Kidney (tissue), 19 donors: ENCODE measurements around the gene NPIPA7. TPM values are rescaled to one million over a fixed set of nuclear protein-coding genes. Genes with fewer than 3 reads are reported as not detected.
A peak's percentile ranks its signal among the peaks of the same experiment; 100 is the strongest.
"Not testable (repeated sequence)": the region's sequence is repeated elsewhere in the genome, so short reads cannot be mapped to it uniquely, and the experiment has no call there.

Experiments
- DNase-seq, 5 donors: peaks; one replicate each; pipeline ENCODE4 v3.0.0-alpha.2; 2013 to 2020
- FAIRE-seq: peaks from 2 replicates; lab custom pipeline; 2012; peaks lifted over from hg19 to GRCh38; lab: Jason Lieb, UNC
- H3K27ac ChIP-seq, 2 donors: one replicate each; pipeline ENCODE4 v1.7.0; 2013; ENCODE audit warnings: low read depth in 2 of 2, low read length in 2 of 2, inconsistent platforms in 1 of 2
- H3K27me3 ChIP-seq: one replicate; pipeline ENCODE4 v1.7.1; 2013; ENCODE audit warnings: low read length, inconsistent platforms; ENCODE audit not compliant: control insufficient read depth, insufficient read depth
- H3K36me3 ChIP-seq, 3 donors: one replicate each; pipeline versions ENCODE4 v1.7.0 to v1.7.1; 2013; ENCODE audit warnings: low read length in 3 of 3, control low read depth in 1 of 3, inconsistent platforms in 1 of 3; ENCODE audit not compliant: insufficient read depth in 3 of 3, control insufficient read depth in 2 of 3
- H3K4me1 ChIP-seq, 3 donors: one replicate each; pipeline versions ENCODE4 v1.7.0 to v1.7.1; 2013; ENCODE audit warnings: low read length in 3 of 3, inconsistent platforms in 1 of 3, low read depth in 1 of 3; ENCODE audit not compliant: control insufficient read depth in 2 of 3, insufficient read depth in 2 of 3
- H3K4me3 ChIP-seq, 3 donors: one replicate each; pipeline versions ENCODE4 v1.7.0 to v1.8.1; 2013; ENCODE audit warnings: low read length in 3 of 3, control low read depth in 1 of 3, inconsistent platforms in 1 of 3
- H3K9ac ChIP-seq, 3 donors: one replicate each; pipeline versions ENCODE4 v1.7.0 to v1.7.1; 2013; ENCODE audit warnings: low read length in 3 of 3, control low read depth in 1 of 3, inconsistent platforms in 1 of 3
- H3K9me3 ChIP-seq, 3 donors: one replicate each; pipeline versions ENCODE4 v1.7.0 to v1.7.1; 2013; ENCODE audit warnings: low read length in 3 of 3, control low read depth in 1 of 3, inconsistent platforms in 1 of 3; ENCODE audit not compliant: control insufficient read depth in 2 of 3, insufficient read depth in 1 of 3
- intact Hi-C: fragments of 100-400 bp; cut with DNase I; formaldehyde crosslinking; loops from one replicate; pipeline ENCODE4 v1.11.1; 2022
- long read RNA-seq, 10 donors: library from polyadenylated mRNA in 1 of 10; unstranded in 1 of 10; transcript quantifications; one replicate each; pipeline ENCODE4 v2.0.0 and lab custom pipeline, GENCODE V29; 2021 to 2026
- polyA plus RNA-seq: library from polyadenylated mRNA; stranded (reverse); fragments of 350-450 nt; fragmentation: Illumina TruSeq; extraction: RNeasy Lipid Tissue Mini Kit (QIAGEN cat#74804); gene quantifications from one replicate; pipeline ENCODE4 v1.2.3, GENCODE V29; 2014; ENCODE audit warnings: low read depth, low replicate concordance; ENCODE audit not compliant: insufficient read depth
- total RNA-seq: library from RNA; stranded (reverse); fragmentation: NEBNext Ultra II Directional; extraction: Animal tissue kit (Norgen Biotek cat#: 25700); gene quantifications from one replicate; pipeline ENCODE4 v1.2.1, GENCODE V29; 2021
- donor health status: control.
- donor health status: control.
- donor health status: DM: yes; HTN: yes; CAD: no.
- donor health status: Normal renal cell carcinoma (clear cell type).

Gene NPIPA7
- total RNA-seq = 9.0 TPM
- 7.2 TPM for polyA plus RNA-seq
- long read RNA-seq, donor 1 = 0 reads
- long read RNA-seq, donor 2 = 0 reads
- long read RNA-seq, donor 3 = 0 reads
- long read RNA-seq, donor 4, partial matches to known transcripts = 0 of 1 reads
- long read RNA-seq, donor 4, other reads (novel, unspliced or antisense) = 0 of 1 reads
- long read RNA-seq, donor 5 = 0 reads
- long read RNA-seq, donor 6 = 0 reads
- long read RNA-seq, donor 7 = 0 reads
- long read RNA-seq, donor 8 = 0 reads
- long read RNA-seq, donor 9 = 0 reads
- long read RNA-seq, donor 10 = 0 reads

DNA sequence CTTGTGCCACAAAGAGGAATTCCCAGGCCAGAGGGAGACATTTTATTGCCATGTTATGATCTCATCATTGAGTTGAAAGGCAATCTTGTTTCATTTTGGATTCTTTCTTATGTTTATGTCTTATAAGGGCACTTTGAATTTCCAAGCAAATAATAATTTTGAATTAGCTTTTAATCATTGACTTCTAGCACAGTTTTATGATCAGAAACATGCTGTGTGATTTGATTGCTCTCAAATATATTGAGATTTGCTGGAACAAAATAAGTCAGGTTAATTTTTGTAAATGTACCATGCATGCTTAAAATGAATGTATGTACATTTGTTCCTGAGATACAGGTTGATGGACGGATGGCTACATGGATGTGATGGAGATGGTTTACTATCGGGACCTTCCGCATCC lies at the start of gene NPIPA7:
NPIPA7 (plus strand) TSS at position 301 of the 400 bp plus-strand sequence. CDS start 105 bp downstream, outside the sequence.
- intact Hi-C loops = not testable (repeated sequence)

DNA sequence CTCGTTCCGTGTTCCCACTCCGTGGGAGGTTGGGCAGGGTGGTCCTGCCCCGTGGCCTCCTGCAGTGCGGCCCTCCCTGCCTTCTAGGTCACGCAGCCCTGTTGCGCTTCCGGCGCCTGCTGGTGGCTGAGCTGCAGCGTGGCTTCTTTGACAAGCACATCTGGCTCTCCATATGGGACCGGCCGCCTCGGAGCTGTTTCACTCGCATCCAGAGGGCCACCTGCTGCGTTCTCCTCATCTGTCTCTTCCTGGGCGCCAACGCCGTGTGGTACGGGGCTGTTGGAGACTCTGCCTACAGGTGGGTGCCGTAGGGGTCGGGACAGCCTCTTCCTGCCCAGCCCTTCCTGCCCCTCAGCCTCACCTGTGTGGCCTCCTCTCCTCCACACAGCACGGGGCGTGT lies 47.5 kb upstream of the NPIPA7 start:
- H3K9ac ChIP-seq, H3K27ac ChIP-seq, FAIRE-seq, H3K36me3 ChIP-seq, intact Hi-C loops, H3K27me3 ChIP-seq, H3K9me3 ChIP-seq, H3K4me3 ChIP-seq, H3K4me1 ChIP-seq: not testable (repeated sequence)
- DNase-seq = peak in 1 of 5 donors; percentile 58

More for the DNA sequence above, at the start of gene NPIPA7:
- H3K27me3 ChIP-seq, H3K4me1 ChIP-seq, FAIRE-seq, H3K9ac ChIP-seq, H3K27ac ChIP-seq, DNase-seq, H3K4me3 ChIP-seq, H3K36me3 ChIP-seq, H3K9me3 ChIP-seq: not testable (repeated sequence)

DNA sequence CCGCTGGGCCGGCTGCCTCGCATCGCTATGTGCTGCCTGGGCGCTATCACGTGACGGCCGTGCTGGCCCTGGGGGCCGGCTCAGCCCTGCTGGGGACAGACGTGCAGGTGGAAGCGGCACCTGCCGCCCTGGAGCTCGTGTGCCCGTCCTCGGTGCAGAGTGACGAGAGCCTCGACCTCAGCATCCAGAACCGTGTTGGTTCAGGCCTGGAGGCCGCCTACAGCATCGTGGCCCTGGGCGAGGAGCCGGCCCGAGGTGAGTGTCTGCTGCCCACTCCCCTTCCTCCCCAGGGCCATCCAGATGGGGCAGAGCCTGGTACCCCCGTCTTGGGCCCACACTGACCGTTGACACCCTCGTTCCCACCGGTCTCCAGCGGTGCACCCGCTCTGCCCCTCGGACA lies 21.4 kb upstream of the NPIPA7 start:
- H3K27me3 ChIP-seq, H3K9me3 ChIP-seq, H3K4me3 ChIP-seq, DNase-seq, intact Hi-C loops, H3K4me1 ChIP-seq, H3K9ac ChIP-seq, H3K27ac ChIP-seq, FAIRE-seq, H3K36me3 ChIP-seq: not testable (repeated sequence)

GRCh38 chr16:16358539-16359240 lies 20.2 kb upstream of the NPIPA7 start:
- H3K27me3 ChIP-seq, H3K36me3 ChIP-seq, FAIRE-seq, intact Hi-C loops, H3K9me3 ChIP-seq, H3K4me1 ChIP-seq, H3K4me3 ChIP-seq, H3K9ac ChIP-seq, H3K27ac ChIP-seq: not testable (repeated sequence)
- DNase-seq = peak in 1 of 5 donors; percentile 9

- H3K27me3 ChIP-seq, H3K4me3 ChIP-seq, H3K27ac ChIP-seq, H3K36me3 ChIP-seq, intact Hi-C loops, DNase-seq, FAIRE-seq, H3K4me1 ChIP-seq, H3K9ac ChIP-seq, H3K9me3 ChIP-seq: not testable (repeated sequence)
Measured at GRCh38 chr16:16363595-16363994, 15.3 kb upstream of the NPIPA7 start.

- H3K27me3 ChIP-seq, H3K27ac ChIP-seq, H3K4me1 ChIP-seq, FAIRE-seq, H3K9ac ChIP-seq, H3K4me3 ChIP-seq, H3K36me3 ChIP-seq, DNase-seq, intact Hi-C loops, H3K9me3 ChIP-seq: not testable (repeated sequence)
Measured at GRCh38 chr16:16364100-16364499, 14.8 kb upstream of the NPIPA7 start.

DNA sequence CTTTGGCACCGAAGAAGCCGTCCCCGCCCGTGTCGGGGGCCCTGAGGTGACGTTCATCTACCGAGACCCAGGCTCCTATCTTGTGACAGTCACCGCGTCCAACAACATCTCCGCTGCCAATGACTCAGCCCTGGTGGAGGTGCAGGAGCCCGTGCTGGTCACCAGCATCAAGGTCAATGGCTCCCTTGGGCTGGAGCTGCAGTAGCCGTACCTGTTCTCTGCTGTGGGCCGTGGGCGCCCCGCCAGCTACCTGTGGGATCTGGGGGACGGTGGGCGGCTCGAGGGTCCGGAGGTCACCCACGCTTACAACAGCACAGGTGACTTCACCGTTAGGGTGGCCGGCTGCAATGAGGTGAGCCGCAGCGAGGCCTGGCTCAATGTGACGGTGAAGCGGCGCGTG lies 14.2 kb upstream of the NPIPA7 start:
- H3K27me3 ChIP-seq, H3K9ac ChIP-seq, H3K4me3 ChIP-seq, H3K9me3 ChIP-seq, DNase-seq, H3K27ac ChIP-seq, H3K4me1 ChIP-seq, intact Hi-C loops, H3K36me3 ChIP-seq, FAIRE-seq: not testable (repeated sequence)

- H3K27ac ChIP-seq, H3K27me3 ChIP-seq, H3K9ac ChIP-seq, FAIRE-seq, H3K36me3 ChIP-seq, intact Hi-C loops, H3K4me1 ChIP-seq, H3K4me3 ChIP-seq, H3K9me3 ChIP-seq: not testable (repeated sequence)
- peak in 2 of 5 donors; percentile 7 to 35 for DNase-seq
Measured at GRCh38 chr16:16365319-16365718, 13.6 kb upstream of the NPIPA7 start.
